ENCODE data around the gene CATSPERD.

DNA sequence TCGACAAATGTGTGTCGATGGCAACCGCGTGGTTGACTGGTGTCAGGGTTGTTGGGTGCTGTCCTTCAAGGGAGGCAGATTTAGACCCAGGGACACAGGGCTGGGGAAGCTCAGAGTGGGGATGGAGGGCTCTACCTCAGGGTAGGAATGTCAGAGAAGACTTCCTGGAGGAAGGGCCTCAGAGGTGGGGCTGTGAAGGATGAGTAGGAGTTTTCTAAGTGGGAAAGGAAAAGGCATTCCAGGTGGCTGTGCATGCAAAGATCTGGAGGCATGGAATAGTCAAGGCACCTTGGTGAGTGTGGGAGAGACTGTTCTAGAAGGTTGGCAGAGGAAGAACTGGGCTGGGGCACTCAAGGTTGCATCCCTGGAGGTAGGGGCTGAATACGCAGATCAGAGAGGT, 86.5 kb downstream of the CATSPERD start:
- TF ChIP-seq POLR2AphosphoS5 (IDR thresholded peaks at IDR 0.05; ENCODE audit: low read depth, low read length) (no peak), REST (IDR thresholded peaks at IDR 0.05; ENCODE audit: insufficient read depth in 1 of 2, low read depth in 2 of 2, low read length in 2 of 2) (no peak)
